H54 (cell line): ENCODE results near the gene LTA.

ENCODE experiments used
- DNase-seq: peaks from one replicate; pipeline ENCODE4 v3.0.0; 2011; ENCODE audit warnings: low spot score, mixed read lengths; ENCODE audit not compliant: insufficient read length
- FAIRE-seq: peaks from 3 replicates; lab custom pipeline; 2011; peaks lifted over from hg19 to GRCh38; lab: Jason Lieb, UNC
- POLR2A ChIP-seq: IDR thresholded peaks from 2 replicates; pipeline ENCODE4 v1.6.1; 2011; ENCODE audit warnings: low read depth, mild to moderate bottlenecking, low read length

The LTA gene

DNA sequence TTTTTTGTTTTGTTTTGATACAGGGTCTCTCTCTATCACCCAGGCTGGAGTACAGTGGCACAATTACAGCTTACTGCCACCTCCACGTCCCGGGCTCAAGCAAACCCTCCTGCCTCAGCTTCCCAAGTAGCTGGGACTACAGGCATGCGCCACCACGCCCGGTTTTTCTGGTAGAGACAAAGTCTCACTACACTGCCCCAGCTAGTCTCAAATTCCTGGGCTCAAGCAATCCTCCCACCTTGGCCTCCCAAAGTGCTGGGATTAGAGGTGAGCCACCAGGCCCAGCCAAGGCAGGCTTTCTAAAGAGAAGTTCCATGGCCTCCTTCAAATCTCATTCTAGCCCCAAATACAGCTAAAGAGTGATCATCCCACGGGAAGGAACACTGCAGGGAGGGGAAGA lies 38.1 kb upstream of the LTA start:
- DNase-seq (no peak), FAIRE-seq (no peak)
- TF ChIP-seq POLR2A, result no peak

DNA sequence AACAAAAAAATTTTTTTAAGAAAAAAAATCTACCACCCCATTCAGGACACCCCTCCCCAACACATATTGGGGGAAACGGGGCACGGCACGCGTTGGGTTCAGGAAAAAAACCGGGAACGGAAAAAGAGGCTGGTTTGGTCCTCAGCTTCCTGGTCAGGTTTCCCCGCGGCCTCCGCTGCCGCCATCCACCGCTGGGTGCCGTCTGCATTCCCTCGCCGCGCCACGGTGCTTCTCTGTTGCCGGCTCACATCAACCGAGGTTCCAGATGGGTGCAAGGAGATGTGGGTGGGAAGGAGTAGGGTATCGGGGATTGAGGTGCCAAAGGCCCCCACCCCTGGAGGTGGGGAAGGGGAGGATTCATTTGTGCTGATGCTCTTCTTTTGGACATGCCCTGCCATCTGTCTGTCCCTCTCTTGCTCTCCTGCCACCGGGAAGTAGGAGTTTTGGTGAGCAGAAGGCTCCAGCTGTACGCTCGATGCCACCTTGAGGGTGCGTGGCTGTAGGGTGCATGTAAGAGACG lies 37.5 kb upstream of the LTA start:
- DNase-seq (no peak), FAIRE-seq (no peak)
- no peak for TF ChIP-seq POLR2A

DNA sequence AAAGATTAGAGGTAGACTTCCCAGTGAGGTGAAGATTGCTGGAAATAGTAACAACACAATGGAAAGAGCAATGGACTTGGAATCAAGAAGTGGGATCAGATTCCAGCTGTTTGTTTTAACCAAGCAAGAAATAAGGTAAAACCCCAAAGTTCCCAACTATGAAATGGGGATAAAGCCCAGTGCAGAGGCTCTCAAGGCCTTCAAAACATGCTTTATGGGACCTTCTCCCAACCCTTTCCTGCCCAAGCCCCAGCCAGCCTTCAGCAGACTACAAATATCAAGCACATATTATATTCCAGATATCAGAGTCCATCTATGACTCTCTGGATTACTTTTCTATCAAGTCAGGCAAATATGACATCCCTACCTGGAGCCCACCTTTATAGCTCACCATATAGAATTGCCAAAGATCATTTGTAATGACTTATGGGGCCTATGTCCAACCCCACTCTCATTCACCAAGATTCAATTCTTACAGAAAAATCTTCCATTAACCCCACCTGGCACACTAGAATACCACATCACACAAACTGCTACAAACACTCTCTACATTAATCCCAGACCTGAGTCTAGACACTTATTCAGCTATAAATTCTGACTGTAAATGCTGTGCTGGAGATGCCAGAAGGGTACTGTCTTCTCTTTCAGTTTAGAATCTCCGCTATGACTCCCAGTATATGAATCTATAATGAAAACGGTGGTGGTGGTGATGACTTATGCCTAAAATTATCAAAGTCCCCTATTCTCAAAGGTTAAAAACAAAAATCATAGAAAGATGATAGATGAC lies 36.4 kb upstream of the LTA start:
- FAIRE-seq (no peak), DNase-seq (no peak)
- no peak for TF ChIP-seq POLR2A

DNA sequence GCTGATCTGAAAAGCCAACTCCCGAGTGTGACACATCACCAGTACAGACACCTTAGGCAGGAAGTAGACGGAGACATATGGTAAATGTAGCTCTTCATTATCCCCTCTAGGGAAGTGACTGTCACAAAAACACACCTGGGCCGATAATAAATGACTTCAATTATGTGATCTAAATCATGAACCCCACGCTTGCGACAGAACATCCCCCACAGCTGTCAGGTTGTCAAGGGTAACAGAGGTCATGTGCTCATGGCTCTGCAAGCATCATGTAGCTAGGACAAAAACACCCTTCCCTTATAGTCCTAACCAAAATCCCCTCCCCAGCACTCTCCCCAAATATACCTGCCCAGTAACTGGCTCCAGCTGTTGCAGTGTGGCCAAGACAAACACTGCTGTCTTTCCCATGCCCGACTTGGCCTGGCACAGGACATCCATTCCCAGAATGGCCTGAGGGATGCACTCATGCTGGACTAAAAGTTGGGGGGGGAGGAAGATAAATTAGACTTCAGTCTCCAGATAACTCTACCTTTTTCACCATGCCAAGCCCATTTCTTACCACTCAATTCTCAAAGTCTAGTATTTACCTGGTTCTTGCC lies 33.2 kb upstream of the LTA start:
- TF ChIP-seq POLR2A, result no peak
- DNase-seq, result no peak
- FAIRE-seq, result no peak

DNA sequence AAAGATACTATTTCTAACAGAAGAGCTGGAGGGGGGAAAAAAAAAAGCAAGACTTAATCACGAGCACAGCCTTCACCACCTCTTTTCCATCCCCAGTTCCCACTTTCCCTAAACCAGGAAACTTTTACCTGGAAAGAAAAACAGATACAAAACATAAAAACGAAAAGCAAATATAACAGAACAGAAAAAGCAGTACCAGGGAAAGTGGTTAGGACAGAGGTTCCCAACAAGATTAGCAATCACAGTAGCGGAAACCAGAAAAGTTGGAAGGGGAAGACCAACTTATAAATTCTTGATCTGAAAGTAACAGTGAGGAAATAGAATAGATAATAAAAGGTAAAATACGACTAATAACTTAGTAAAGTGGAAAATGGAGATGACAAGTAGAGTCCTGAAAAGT lies 31.4 kb upstream of the LTA start:
- no peak for DNase-seq
- FAIRE-seq, result no peak
- no peak for TF ChIP-seq POLR2A

DNA sequence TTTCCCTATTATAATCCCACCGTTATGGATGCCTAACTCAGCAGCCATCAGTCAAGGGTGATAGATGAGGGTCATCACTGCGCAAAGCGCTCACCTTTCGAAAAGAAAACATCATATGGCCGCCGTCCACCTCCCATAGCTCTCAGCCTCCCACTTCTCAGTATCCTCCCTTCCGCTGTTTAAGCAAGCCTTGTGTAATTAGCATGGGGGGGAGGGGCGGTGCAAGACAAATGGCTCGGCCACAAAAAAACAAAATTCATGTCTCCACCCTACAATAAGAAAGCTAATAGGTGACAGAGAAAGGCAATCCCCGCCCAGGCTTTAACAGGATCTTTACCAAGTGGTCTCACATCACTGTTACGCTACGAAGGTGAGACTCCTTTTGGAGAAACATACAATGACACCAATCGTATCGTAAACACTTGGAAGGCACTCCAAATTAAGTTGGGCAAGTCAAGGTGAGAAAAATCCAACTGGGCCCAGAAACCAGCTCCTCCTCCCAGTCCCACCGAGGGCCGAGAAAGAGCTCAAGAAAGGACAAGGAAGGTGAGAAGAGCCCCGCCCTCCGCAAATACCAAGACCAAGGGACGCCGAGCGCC lies 30.9 kb upstream of the LTA start:
- TF ChIP-seq POLR2A, result no peak
- DNase-seq (no peak), FAIRE-seq (no peak)

DNA sequence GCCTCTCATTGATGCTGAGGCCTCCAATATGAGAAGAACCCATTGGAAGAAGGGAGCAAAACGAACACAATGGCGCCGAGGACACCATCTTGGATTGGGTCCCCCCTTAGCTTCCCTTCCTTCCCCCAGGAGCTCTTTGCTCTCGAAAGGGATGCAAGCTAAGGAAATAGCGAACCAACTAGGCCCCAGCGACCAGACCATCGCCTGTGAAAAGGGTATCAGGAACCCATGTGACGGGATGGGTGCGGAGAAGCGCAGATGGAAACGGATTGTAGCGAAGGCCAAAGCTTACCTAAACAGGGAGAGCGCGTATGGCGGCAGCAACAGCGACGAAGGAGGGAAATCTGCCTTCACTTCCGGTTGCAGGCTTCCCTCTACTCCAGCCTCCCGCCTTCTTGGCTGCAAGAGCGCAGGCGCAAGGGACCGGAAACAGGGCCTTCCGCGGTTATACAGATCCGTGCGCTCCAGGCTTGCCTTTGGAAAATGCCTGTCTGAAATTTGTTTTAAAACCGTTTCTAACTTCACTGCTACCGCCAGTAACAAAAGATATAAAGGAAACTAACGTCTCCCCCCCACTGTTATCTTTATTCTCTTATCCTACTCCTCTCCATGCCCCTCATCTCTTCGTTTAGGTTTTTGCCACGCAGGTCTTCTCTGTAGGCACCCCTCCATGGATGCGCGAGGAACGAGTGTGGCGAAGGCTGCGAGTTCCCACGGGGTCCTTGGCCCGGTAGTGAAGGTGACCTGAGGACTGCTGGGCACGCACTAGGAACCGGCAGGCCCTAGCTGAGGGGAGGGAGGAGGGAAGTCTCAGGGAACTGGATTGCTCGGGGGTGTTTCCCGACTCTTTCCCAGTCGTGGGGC lies 30.2 kb upstream of the LTA start, which contains the start of gene DDX39B:
DDX39B (minus strand) TSS at position 346 of the 864 bp plus-strand sequence. CDS start 1,471 bp downstream, outside the sequence.
- TF ChIP-seq POLR2A, result peak; percentile 80
- FAIRE-seq (peak; percentile 6), DNase-seq (peak; percentile 81)

DNA sequence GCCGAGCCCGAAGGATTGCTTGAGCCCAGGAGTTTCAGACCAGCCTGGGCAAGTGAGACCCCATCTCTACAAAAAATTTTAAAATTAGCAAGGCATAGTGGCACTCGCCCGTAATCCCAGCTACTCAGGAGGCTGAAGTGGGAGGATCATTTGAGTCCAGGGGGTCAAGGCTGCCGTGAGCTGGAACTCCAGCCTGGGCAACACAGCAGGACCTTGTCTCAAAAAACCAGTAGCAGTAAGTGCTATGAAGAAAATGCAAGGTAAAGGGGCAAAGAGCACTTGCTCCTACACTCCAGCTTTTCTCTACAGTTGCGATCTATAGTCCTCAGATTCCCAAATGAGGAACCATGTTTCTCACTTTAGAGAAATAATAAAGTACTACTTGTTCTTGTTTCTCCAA lies 28.4 kb upstream of the LTA start:
- no peak for DNase-seq
- TF ChIP-seq POLR2A, result no peak

DNA sequence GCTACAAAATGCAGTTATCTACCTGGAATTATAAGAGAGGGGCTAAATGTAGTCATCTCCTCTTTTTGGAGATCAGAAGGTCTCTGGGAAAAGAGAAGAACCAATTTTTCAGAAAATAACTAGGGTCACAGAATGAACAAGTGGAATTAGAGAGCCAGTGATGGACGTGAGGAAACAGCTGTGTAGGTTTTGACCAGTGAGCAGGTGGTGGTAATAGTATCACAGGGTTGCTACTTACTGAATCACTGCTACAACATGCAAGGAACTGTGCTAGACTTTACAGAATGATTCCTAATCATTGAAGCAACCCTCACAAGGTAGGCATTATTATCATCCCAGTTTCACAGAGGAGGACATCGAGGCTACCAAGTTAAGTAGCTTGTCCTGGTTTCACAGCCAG lies 27.4 kb upstream of the LTA start:
- TF ChIP-seq POLR2A, result no peak
- FAIRE-seq (no peak), DNase-seq (no peak)

More for the DNA sequence above, 28.4 kb upstream of the LTA start:
- no peak for FAIRE-seq

DNA sequence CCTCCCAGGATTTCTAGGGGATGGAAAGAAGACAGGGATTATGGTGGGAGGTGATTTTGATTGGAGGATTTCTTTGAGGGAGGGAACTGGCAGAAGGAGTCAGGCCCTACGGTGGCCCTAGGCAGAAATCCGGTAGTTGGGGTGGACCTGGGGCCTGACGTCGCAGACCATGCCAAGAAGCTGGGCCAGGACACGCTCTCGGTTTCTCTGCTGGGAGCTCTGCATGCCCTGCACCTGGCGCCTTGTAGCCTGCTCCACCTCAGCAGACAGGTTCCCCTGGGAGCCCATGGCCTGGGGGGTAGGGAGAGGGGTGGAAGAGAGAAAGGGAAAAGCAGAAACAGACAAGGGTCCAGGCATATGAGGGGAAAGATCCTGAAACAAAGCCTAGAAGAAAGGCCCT lies 26.8 kb upstream of the LTA start:
- TF ChIP-seq POLR2A, result no peak
- DNase-seq (no peak), FAIRE-seq (no peak)

DNA sequence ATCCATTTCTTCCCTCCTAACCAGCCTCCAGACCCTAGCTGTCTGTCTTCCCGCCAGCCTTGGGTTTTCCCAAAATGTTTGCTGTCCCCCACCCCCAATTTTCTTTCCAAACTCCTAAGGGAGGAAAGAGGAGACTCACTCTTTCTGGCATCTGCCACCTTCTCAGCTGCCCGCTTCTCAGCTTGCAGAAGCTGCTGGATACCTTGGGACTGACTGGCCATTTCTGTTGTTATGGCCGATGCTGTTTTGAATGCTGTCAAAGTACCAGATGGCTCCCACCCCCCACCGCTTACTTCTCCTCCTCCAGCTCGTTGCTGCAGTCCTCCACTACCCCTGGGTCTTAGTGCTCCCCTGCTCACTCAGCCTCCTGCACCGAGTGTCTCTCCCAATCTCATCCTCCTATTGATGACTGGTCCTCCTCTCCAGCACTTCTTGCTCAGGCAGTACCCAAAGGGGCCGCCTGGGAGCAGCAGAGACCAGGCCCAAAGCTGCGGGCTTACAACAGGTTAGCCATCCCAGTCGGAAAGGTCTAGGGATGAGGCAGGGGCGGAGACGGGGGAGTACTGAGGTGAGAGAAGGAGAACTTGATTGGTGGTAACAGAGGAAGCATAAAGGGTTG lies 25.6 kb upstream of the LTA start, which contains the start of gene ATP6V1G2:
ATP6V1G2 (minus strand) TSS at position 270 of the 619 bp plus-strand sequence; CDS start at position 221, 49 bp downstream.
- no peak for FAIRE-seq
- TF ChIP-seq POLR2A, result no peak
- peak; percentile 69 for DNase-seq

DNA sequence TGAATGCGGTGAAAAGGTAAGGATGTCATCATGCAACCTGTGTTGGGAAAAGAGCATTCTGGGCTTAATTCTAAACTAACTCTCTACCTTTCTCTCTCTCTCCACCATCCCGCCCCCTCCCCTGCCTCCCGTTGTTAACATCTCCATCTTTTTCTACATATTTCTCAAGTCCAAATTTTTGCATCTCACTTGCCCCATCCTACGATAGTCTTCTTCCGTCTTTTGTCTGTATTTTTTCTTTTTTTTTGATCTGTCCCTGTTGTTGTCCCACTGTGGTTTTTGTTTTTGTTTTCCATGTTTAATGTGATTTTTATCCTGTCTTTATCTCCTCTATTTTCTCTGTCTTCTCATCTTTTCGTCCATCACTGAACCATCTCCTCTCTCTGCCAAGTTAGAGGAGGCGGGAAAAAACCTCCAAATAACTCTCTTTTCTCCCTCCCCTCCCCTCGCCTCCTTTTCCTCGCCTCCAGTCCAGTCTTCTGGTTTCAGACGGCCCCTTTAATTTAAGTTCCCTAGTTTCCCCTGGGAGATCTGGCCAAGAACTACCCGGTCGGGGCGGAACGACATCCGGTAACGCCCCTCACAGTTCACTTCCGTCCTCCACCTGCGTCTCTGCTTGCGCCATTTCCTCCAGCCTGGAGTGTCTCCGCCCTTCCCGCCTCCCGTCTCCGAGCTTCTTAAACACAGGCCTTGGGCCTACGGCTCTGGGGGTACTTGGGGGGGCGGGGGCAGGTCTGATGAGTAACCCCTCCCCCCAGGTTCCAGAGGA lies 24.9 kb upstream of the LTA start, which contains the start of gene NFKBIL1:
NFKBIL1 (plus strand) TSS at position 651 of the 769 bp plus-strand sequence; CDS start at position 738, 87 bp downstream.
- TF ChIP-seq POLR2A, result peak; percentile 27; the same call in 1 of the 2 replicates
- FAIRE-seq (peak; percentile 75), DNase-seq (peak; percentile 72)
